Amniotic stem cell (primary cell): ENCODE data around the gene PRDM16.

Experiments
- DNase-seq: peaks from one replicate; lab custom pipeline; 2025; lab: John Stamatoyannopoulos, UW

Gene PRDM16

DNA sequence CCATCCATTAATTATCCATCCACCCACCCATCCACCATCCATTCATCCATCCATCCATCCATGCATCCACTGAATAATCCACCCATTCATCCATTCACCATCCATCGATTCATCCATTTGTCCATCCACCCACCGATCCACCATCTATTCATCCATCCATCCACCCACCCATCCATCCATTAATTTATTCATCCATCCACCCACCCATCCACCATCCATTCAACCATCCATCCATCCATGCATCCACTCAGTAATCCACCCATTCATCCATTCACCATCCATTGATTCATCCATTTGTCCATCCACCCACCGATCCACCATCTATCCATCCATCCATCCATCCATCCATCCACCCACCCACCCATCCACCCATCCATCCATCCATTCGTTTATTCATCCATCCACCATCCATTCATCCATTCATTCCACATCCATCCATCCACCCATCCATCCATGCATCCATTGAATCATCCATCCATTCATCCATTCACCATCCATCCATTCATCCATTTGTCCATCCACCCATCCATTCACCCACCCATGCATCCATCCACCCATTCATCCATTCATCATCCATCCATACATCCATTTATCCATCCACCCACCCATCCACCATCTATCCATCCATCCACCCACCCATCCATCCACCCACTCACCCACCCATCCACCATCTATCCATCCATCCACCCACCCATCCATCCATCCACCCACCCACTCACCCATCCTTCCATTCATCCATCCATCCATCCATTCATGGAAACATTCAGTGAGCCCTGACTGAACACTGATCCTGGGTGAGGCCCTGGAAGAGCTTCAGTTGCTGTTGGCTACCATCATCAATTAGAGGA, 302.1 kb downstream of the PRDM16 start:
- no peak for DNase-seq

DNA sequence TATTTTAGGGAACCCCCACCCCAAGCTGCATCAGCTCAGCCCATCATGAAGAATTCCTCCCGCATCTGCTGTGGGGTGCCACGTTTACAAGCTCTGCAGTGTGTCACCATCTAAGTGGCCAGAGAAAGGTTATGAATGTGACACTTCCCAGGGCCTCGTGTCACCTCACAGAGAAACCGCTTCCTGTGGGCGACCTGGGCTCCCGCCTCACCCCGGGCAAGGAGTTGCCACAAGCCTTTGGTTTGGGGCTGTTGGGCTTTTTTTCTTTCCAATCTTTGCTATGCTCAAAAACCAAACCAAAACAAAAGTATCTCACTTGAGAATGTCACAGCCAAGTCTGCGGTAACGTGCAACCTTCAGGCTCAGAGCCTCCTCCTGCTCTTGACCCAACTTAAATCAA, 303.3 kb downstream of the PRDM16 start:
- no peak for DNase-seq

DNA sequence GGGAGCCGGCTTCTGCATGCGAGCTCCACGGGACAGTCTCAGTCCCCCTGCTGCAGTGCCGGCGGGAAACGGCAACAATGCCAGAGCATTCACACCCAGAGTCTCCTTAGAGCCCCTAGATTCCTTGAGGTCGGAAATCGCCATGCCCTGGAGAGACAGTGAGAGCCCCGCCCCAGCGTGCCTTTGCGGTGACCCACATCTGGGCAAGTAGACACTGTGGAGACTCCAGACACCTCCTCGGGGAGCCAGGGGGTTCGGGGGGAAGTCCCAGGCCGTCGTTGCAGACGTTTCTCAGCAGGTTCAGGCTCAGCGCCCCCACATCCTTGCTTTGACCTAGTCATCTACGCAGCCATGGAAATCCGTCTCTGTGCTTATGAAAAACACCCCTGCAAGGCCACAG, 304.2 kb downstream of the PRDM16 start:
- DNase-seq = no peak

DNA sequence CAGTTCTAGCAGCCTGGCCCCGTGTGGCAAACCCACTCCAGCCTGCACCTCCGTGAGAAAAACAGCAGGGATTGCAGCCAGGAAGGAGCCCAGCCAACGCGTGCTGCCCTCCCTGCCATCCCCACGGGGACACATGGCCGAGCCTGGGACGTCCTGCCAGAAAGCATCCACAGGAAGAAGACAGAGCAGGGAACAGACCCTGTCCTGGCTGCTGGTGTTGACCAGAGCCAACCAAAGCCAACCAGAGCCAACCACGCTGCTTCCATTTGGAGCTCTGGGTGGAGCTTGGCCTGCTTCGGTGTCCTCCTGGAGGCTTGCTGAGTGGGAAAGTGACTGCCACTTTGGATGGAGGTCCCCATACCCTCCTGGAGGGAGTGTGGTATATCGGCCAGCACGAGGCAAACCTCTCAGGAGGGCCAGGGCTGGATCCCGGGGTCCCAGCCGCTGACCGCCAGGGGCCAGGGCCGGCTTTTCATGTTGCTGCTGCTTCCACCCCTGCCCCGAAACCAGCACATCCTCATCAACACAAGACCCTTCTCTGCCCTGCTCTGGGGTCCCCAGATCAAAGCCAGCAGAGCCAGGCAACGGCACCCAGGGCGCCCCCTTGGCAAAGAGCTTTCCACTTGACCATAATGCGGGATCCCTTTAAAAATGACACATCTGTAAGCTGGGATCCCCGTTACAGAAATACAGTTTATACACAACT, 304.9 kb downstream of the PRDM16 start:
- no peak for DNase-seq

- no peak for DNase-seq
Measured at GRCh38 chr1:3375245-3375644, 306.2 kb downstream of the PRDM16 start.

DNA sequence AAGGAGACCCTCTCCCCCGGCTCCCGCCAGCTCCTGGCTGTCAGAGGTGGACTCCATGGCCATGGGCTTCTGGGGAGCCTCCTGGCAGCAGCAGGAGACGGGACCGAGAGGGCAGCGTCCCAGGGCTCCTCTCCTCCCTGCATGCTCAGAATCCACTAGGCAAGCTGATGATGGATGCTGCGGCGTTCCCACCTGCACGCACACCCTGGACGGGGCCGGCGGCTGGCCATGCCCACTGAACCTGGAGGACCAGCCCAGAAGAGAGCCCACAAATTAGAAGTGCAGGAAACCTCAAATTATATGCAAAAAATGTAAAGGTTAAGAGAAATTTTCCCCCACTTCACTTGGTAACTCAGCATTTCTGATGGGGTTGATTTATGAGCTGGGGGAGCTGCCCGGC, 308.2 kb downstream of the PRDM16 start:
- no peak for DNase-seq

GRCh38 chr1:3377604-3378279, 308.7 kb downstream of the PRDM16 start:
- no peak for DNase-seq

DNA sequence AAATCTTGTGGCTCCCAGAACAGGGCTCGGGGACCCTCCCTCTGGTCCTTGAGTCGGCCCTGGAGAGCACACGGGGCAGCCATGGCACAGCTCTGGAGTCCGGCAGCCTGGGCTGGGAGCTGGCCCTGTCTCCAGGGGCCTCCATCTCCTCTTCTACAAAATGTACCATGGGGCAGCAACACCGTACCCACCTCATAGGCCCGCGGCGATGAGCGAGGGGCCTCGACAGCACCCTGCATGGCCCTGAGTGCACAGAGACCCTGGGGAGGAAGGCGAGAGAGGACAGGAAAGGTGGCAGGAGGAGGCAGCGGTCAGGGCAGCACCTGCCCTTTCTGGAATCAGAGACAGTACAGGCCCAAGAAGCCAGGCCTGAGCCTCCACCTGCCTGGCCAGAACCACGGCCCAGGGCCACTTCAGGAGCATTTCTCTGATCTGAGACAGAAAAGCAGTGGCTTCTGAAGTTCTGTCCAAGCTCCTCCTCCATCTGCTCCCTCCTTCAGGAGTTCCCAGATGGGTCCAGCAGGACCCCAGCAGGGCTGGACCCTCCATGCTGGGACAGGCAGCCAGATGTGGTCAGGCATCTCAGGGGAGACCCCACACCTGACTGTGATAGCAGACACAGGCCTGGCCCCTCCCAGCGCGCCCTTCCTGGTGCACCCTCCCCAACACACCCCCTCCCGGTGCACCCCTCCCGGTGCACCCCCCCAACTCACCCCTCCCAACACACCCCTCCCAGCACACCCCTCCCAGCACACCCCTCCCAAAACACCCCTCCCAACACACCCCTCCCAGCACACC, 309.6 kb downstream of the PRDM16 start:
- no peak for DNase-seq

GRCh38 chr1:3379934-3380333, 310.9 kb downstream of the PRDM16 start:
- DNase-seq = no peak

DNA sequence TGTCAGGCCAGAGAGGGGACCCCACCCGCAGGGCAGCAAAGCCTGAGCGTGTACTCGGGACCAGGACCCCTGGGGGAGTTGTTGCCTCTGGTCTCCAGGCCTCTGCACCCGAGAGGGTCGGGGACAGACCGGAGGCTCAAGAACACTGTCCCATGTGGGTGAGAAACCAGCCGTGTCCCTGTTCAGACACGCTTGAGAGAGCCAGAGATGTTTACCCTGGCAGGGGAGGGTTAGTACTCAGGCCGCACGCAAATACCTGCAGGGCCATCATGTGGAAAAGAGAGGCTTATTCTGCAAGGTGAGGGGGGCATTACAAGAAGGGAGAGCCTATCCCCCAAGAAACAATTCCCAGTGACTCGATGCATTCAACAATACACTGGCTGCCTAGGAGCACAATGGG, 311.5 kb downstream of the PRDM16 start:
- DNase-seq = no peak

DNA sequence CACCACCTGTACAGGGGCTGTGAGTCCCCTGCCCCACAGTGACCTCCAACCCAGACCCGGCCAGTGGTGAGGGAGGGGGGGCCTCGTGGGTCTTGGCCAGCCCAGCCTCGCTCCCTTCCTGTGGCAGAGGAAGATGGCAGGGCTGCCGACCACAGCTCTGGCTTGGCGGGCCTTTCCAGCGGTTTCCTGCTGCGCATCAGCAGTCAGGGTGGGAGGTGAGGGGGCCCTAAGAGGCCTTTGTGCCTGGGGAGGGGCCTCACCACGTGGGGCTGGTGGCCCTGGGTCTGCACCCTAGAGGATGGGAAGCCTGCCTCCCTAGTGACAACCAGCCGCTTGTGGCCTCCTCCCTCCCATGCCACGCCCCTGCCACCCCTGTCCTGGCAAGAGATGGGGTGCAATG, 312.9 kb downstream of the PRDM16 start:
- no peak for DNase-seq

DNA sequence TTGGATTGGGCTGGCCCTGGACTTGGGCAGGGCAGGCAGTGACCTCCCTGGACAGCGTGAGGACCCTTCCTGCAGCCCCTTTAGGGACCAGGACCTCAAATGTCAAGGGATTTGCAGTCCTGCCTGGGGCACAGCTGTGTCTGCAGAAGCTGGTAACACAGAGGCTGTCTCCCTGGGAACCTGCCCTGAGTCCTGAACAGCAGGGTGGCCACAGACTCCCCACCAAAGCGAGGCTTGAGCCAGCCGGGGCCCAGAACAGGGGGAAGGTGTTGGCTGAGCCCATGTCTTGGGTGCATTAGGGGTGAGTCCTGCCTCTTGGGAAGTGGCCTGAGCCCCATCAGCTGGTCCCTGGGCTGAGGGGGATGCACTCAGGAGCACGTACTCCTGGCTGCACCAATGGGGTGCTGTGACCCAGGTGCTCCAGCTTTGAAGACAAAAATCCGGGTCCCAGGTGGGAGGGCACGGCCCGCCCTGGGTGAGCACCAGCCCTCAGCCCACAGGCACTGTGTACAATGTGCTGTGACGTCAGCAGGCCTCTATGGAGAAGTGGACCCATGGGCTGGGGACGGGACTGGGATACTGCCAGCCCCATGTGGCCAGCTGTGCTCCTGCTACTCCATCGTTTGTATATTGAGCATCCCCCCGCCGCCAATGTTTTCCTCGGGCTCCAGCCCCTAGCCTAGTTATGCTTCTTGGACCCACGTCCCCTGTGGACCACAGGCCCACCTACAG, 313.5 kb downstream of the PRDM16 start:
- no peak for DNase-seq

GRCh38 chr1:3383679-3384078, 314.7 kb downstream of the PRDM16 start:
- DNase-seq = no peak

GRCh38 chr1:3384407-3384806, 315.4 kb downstream of the PRDM16 start:
- no peak for DNase-seq

GRCh38 chr1:3386205-3387002, 317.4 kb downstream of the PRDM16 start:
- DNase-seq = no peak

- no peak for DNase-seq
Measured at GRCh38 chr1:3387401-3387800, 318.4 kb downstream of the PRDM16 start.

DNA sequence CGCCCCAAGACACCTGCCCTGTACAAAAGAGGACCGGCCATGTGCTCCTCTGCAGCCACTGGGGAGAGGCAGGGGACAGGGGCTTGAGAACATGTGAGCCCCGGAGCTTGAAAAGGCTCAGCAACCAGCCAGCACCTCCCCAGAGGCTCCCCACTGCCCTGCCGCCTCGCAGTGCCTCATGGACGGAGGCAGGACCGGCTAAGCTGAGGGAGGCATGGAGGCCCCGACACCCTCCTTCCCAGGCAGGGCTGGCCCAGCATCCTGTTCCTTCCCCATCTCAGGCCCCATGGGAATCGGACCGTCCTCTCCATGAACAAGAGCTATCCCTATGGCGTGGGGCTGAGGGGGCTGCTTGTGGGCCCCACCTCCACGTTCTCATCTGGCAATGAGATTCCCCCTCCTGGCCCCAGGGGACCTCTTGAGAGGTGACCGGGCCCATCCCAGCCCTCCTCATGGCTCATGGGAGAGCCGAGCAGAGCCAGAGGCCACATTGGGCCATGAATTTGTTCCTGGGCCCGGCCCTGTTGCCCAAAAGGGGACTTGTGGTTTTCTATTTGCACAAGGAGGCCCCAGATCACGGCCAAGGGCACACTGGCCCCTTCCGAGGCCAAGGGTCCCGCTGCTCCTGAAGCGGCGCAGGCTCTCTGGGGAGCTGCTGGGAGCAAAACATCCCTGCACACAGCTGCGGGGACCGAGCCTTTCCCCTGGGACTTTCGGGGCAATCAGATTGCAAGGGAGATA, 320.3 kb downstream of the PRDM16 start:
- DNase-seq = no peak

DNA sequence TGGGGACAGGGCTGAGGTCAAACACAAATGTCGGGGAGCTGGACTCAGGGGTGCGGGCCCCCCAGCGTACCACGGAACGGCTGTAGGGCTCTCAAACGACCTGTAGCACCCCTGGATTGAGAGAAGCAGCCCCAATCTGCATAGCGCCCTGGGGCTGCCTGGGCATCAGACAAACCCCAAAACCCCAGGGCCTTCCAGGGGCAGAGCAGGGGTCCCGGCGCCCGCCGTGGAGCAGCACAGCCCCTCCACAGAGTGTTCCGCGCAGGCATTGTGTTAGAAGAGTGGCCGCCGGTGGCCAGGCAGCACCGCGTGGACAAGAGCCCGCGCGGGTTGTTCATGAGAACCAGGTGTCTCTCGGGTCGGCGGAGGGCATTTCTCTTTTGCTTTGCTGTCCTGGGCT, 321.3 kb downstream of the PRDM16 start:
- no peak for DNase-seq

DNA sequence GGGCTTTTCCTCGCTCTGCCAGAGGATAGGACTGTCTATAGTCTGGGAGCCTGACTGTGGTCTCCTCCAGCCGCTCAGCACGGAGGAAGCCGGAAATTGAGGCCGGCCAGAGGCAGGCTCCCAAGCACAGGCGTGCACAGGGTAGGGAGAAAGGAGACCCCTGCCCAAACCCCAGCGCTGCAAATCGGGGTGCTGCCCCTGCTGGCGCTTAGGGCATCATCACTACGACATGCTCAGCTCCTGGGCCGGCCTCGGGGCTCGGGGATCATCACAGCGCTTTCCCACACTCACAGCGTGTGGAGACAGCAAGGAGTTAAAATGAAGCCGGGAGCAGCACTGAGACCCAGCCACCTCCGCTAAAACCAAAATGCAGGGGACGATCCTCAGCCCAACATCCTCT, 322.7 kb downstream of the PRDM16 start:
- no peak for DNase-seq
